Endothelial cell (in vitro differentiated cells): ENCODE measurements around the gene PLXNA2. TPM values are rescaled to one million over a fixed set of nuclear protein-coding genes. Genes with fewer than 3 reads are reported as not detected.
A peak's percentile ranks its signal among the peaks of the same experiment; 100 is the strongest.

Source experiments
- DNase-seq: peaks from one replicate; pipeline ENCODE4 v3.0.0; 2021; ENCODE audit warnings: low spot score
- H3K27ac Mint-ChIP-seq: one replicate; pipeline ENCODE4 v1.8.0; 2021; ENCODE audit warnings: mixed read lengths, inconsistent platforms; ENCODE audit not compliant: unreplicated experiment
- H3K27me3 Mint-ChIP-seq: one replicate; pipeline ENCODE4 v1.8.0; 2021; ENCODE audit warnings: mild to moderate bottlenecking, moderate library complexity, mixed read lengths, inconsistent platforms; ENCODE audit not compliant: unreplicated experiment
- H3K36me3 Mint-ChIP-seq: one replicate; pipeline ENCODE4 v1.8.0; 2021; ENCODE audit warnings: mild to moderate bottlenecking, low read depth, mixed read lengths, inconsistent platforms; ENCODE audit not compliant: unreplicated experiment
- H3K4me1 Mint-ChIP-seq: one replicate; pipeline ENCODE4 v1.8.0; 2021; ENCODE audit warnings: mild to moderate bottlenecking, mixed read lengths, inconsistent platforms; ENCODE audit not compliant: unreplicated experiment
- H3K4me3 Mint-ChIP-seq: one replicate; pipeline ENCODE4 v1.8.0; 2021; ENCODE audit warnings: mild to moderate bottlenecking, mixed read lengths, inconsistent platforms; ENCODE audit not compliant: unreplicated experiment
- H3K9me3 Mint-ChIP-seq: one replicate; pipeline ENCODE4 v1.8.0; 2021; ENCODE audit warnings: mixed read lengths, inconsistent platforms; ENCODE audit not compliant: unreplicated experiment
- CTCF ChIP-seq: fragments of 200-600 bp; sonication (generic); IDR thresholded peaks from one replicate; pipeline ENCODE4 v1.5.0; 2021; ENCODE audit warnings: antibody characterized with exemption; ENCODE audit not compliant: unreplicated experiment
- total RNA-seq: library from RNA; stranded (reverse); fragmentation: NEBNext Ultra II Directional; extraction: Animal tissue kit (Norgen Biotek cat#: 25700); gene quantifications from one replicate; pipeline ENCODE4 v1.2.1, GENCODE V29; 2021; ENCODE audit not compliant: unreplicated experiment

PLXNA2 gene
- total RNA-seq, 1 donor from 2014 or later: 25.6 TPM

DNA sequence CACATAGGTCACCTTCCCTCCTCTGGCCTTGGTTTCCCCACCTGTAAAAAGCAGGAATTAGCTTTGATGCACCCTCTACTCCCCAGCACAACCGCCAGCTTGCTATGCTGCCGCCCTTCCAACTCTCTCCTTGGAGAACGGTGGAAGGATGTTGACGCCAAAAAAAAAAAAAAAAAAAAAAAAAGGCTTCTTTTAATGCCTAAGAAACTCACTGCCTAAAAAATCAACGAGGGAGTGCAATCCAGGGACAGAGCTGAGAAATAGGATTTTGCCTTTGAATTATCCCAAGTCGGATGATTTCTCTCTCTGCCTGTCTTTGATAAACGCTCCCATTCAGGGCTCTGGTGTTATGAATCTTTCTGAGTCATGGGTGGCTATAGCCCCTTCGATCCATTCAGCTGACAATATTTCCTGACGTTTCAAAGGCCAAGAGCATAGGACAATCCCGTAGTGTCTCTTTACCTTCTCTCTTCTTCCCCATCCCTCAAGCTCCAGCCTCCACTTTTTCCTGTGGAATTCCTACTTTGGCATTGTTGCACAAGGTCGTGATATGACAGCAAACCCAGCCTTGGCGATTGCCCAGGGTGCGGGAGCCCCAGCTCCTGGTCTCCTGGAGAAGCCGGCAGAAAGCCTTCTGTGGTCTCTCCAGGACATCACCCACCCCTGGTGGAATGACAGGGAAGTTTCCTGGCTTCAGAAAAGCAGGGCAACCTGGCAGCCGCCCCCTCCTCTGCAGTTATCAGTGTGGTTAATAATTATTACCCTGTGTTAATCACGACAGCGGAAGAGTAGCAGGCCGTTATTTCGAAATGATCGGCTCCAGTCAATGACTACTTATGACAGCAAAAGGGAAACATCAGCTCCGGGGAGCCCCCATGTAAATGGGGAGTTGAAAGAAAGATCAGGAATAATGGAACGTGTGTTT, 8.0 kb upstream of the PLXNA2 start:
- H3K9me3 Mint-ChIP-seq: no peaks in the 10 kb centered on the region
- TF ChIP-seq CTCF: peak; percentile 34
- peaks cover 2% of the 10 kb centered on the region for H3K27me3 Mint-ChIP-seq
- H3K27ac Mint-ChIP-seq: no peak overlapping the region
- H3K4me1 Mint-ChIP-seq: no peaks in the 10 kb centered on the region
- no peaks in the 10 kb centered on the region for H3K36me3 Mint-ChIP-seq
- no peak overlapping the region for H3K4me3 Mint-ChIP-seq
- no peak for DNase-seq

- no peak for TF ChIP-seq CTCF
- no peaks in the 10 kb centered on the region for H3K36me3 Mint-ChIP-seq
- peaks cover 2% of the 10 kb centered on the region for H3K27me3 Mint-ChIP-seq
- no peak overlapping the region for H3K27ac Mint-ChIP-seq
- DNase-seq: no peak
- H3K4me3 Mint-ChIP-seq: no peak overlapping the region
- H3K9me3 Mint-ChIP-seq: no peaks in the 10 kb centered on the region
- H3K4me1 Mint-ChIP-seq: no peaks in the 10 kb centered on the region
Observed at GRCh38 chr1:208251015-208251414, 6.8 kb upstream of the PLXNA2 start.

- Mint-ChIP-seq H3K9me3 (no peaks in the 10 kb centered on the region), H3K27me3 (peaks cover 2% of the 10 kb centered on the region), H3K4me1 (no peaks in the 10 kb centered on the region), H3K36me3 (no peaks in the 10 kb centered on the region), H3K27ac (no peak overlapping the region), H3K4me3 (no peak overlapping the region)
- DNase-seq: no peak
- no peak for TF ChIP-seq CTCF
Observed at GRCh38 chr1:208250613-208251012, 6.4 kb upstream of the PLXNA2 start.

DNA sequence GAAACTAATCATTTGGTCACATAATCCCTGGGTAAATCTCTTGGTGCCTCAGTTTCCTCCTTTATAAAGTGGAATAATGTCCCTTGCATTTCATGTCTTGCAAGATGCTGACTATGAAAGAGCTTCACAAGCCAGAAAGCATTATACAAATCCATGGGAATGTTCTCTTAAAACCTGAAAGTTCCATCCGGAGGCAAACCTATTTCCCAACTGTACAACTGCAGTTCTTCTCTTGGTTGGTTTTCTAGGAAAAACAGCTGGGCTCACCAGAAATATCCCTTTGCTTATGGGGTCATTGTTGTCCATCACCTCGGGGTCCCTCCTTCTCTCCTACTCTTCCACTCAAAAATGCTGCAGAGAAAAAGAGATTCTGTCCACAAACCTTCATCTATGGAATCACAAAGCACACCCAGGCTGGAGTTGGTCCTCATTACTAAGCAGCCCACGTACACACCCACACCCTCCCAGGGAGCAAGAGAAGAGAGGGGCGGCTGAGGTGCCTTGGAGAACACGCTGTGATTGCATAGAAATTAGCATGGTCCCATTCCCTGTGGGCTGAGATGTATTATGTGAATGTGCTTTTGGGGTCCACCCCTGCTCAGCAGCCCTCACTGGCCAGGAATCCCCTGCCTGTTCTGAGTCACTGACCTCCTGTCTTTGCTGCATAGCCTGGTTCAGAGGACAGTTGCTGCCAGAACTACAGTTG, 5.0 kb upstream of the PLXNA2 start:
- Mint-ChIP-seq H3K27me3 (peaks cover 2% of the 10 kb centered on the region), H3K9me3 (no peaks in the 10 kb centered on the region), H3K4me3 (no peak overlapping the region), H3K36me3 (no peaks in the 10 kb centered on the region), H3K4me1 (peaks cover 3% of the 10 kb centered on the region), H3K27ac (no peak overlapping the region)
- no peak for DNase-seq
- TF ChIP-seq CTCF: no peak

- Mint-ChIP-seq H3K27me3 (peaks cover 2% of the 10 kb centered on the region), H3K4me1 (peaks cover 3% of the 10 kb centered on the region), H3K9me3 (no peaks in the 10 kb centered on the region), H3K36me3 (no peaks in the 10 kb centered on the region), H3K27ac (no peak overlapping the region), H3K4me3 (no peak overlapping the region)
- no peak for TF ChIP-seq CTCF
- DNase-seq: no peak
Observed at GRCh38 chr1:208248307-208248801, 4.2 kb upstream of the PLXNA2 start.
